ENCODE results near the gene ICOSLG.
A peak's percentile ranks its signal among the peaks of the same experiment; 100 is the strongest.
"Not testable (repeated sequence)": the region's sequence is repeated elsewhere in the genome, so short reads cannot be mapped to it uniquely, and the experiment has no call there.

Gene ICOSLG

DNA sequence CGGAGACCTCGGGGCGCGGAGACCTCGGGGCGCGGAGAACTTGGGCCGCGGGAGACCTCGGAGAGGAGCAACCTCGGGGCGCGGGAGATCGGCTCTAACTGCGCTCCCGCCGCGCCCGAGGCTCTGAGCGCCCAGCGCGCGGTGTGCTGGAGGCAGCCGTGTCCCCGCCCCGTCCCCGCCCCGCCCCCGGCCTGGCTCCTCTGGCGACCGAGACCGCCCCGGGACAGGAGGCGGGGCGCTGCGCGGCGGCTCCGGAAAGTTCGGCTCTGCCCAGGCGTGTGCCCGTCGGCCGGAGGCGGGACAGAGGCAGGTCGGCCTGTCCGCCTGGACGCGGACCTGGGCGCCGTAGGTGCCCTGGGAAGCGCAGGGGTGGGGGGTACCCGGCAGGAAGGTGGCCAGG is at the start of gene ICOSLG:
Gene ICOSLG (minus strand): TSS at position 102 of the 400 bp plus-strand sequence. CDS start 126 bp downstream, outside the sequence.
- not testable (repeated sequence) for DNase-seq (ENCODE audit: low read depth); H3K4me3 ChIP-seq (ENCODE audit: low read length)

DNA sequence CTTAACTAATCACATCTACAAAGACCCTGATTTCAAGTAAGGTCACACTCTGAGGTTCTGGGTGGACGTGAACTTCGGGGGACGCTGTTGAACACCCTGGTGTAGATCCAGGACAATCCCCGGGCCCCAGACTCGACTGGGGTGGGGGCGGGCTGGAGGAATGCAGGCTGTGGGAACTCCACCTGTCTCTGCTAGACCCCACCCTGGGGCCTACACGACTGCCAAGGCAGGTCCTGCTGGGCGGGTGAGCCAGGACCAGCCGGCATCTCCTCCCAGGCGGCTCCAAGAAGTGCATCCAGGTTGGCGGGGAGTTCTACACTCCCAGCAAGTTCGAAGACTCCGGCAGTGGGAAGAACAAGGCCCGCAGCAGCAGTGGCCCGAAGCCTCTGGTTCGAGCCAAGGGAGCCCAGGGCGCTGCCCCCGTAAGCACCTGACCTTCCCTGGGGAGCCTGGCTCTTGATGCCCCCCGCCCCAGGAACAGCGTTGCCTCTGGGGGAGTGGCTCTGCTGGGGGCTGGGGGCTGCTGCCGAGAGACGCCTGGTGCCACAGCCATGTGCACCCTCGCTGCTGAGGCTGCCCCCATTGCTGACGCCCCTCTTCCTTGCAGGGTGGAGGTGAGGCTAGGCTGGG is 48.8 kb upstream of the ICOSLG start:
- H3K4me3 ChIP-seq (ENCODE audit: low read length): no peak overlapping the region
- TF ChIP-seq, protein P1, sequence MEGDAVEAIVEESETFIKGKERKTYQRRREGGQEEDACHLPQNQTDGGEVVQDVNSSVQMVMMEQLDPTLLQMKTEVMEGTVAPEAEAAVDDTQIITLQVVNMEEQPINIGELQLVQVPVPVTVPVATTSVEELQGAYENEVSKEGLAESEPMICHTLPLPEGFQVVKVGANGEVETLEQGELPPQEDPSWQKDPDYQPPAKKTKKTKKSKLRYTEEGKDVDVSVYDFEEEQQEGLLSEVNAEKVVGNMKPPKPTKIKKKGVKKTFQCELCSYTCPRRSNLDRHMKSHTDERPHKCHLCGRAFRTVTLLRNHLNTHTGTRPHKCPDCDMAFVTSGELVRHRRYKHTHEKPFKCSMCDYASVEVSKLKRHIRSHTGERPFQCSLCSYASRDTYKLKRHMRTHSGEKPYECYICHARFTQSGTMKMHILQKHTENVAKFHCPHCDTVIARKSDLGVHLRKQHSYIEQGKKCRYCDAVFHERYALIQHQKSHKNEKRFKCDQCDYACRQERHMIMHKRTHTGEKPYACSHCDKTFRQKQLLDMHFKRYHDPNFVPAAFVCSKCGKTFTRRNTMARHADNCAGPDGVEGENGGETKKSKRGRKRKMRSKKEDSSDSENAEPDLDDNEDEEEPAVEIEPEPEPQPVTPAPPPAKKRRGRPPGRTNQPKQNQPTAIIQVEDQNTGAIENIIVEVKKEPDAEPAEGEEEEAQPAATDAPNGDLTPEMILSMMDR (conservative IDR thresholded peaks at IDR 0.05; ENCODE audit: low read length): no peak
- no peak for DNase-seq (ENCODE audit: low read depth)

DNA sequence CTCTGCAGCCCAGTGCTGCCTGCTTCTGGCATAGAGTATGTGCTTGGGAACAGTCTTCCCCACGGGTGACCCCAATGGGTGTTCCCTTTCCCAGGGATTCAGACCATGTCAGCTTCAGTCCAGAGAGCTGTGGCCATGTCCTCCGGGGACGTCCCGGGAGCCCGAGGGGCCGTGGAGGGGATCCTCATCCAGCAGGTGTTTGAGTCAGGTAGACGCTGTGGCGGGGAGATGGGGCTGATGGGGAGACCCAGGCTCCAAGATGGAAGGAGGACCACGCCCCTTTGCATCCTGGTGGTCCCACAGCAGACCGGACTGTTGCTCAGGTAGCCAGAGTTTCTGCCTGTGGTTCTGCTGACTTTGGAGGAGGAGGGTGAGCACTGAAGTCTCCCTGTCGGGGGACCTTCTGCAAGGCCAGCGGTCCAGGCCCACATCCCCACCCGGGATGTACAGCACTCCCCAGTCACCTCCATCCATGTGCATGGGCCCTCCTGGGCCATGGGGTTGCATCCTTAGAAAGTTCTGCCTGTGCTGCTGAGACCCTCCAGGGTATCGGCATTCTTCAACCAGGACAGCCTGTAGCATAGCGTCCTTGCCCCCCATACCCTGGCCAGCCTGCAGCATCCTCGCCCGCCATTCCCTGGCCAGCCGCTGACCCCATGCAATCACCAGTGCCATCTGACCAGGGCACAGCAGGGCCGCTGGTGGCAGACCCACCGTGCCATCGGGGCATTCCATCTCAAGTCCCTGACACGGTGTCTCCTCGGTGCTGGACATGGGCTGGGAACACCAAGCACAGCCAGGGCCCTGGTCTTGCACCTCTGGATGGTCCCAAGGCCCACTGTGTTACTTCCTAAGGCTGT is 47.7 kb upstream of the ICOSLG start:
- TF ChIP-seq, protein P1 (conservative IDR thresholded peaks at IDR 0.05; ENCODE audit: low read length): no peak
- no peak for DNase-seq (ENCODE audit: low read depth)
- H3K4me3 ChIP-seq (ENCODE audit: low read length): no peak overlapping the region

DNA sequence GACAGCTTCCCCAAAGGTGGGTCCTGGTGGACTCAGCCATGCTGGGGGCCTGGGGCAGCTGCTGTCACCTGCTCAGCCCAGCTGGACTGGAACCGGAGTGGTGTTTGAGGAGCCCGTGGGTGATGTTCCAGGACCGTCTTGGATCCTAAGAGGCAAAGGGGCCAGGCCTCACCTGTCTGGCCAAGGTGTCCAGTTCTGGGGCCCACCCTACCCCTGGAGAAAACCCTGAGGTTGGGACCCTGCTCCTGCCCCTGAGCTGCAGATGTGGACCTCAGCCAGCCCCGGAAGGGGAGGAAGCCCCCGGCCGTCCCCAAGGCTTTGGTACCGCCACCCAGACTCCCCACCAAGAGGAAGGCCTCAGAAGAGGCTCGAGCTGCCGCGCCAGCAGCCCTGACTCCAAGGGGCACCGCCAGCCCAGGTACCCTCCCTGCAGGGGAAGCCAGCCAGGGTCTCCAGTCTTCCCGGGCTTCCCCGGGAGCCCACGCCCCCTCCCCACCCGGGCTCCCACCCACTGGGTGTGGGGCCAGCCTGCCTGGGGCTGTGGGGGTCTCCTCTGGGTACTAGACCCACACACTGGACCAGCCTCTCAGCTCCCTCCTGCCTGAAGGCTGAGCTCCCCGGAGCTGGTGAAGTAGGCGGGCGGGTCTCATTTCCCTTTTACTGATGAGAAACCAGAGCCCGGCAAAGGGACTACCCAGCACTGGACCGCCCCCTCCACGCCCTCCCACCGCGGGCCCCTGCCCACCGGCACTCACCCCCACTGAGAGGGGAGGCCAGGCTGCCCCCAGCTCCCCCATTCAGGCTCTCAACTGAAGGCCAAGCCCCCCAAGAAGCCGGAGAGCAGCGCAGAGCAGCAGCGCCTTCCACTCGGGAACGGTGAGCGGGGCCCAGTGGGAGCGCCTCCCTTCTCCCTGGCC is 46.2 kb upstream of the ICOSLG start:
- H3K4me3 ChIP-seq (ENCODE audit: low read length): no peak overlapping the region
- TF ChIP-seq, protein P1 (conservative IDR thresholded peaks at IDR 0.05; ENCODE audit: low read length): no peak
- DNase-seq (ENCODE audit: low read depth): no peak

- TF ChIP-seq, protein P1 (conservative IDR thresholded peaks at IDR 0.05; ENCODE audit: low read length): no peak
- no peak for DNase-seq (ENCODE audit: low read depth)
These were observed 45.5 kb upstream of the ICOSLG start for GRCh38 chr21:44286086-44286715.

DNA sequence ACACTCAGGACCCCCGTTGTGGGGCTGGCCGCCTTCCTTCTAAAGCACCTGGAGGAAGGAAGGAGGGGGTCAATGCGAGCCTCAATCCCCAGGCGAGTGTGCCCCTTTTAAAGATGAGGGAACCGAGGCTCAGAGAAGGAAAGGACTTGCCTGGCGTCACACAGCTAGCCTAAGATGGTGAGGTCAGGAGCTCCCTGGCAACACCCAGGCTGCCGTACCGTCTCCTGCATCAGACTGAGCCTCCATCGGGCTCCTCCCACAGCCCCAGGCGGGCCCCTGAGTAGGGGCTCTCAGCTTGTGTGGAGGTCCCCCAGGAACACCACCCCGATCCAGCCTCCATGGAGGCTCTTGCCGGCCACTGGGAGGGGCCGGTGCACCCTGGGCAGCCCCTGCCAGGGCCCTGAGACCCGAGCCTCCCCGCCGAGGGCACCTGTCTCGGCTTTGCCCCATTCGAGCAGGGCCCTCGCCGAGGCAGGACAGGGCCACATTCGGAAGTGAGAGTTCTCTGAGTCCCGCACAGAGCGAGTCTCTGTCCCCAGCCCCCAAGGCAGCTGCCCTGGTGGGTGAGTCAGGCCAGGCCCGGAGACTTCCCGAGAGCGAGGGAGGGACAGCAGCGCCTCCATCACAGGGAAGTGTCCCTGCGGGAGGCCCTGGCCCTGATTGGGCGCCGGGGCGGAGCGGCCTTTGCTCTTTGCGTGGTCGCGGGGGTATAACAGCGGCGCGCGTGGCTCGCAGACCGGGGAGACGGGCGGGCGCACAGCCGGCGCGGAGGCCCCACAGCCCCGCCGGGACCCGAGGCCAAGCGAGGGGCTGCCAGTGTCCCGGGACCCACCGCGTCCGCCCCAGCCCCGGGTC is 44.6 kb upstream of the ICOSLG start, which contains the start of gene AIRE:
Gene AIRE (plus strand): TSS at position 739 of the 855 bp plus-strand sequence. CDS start 131 bp downstream, outside the sequence.
- peak; percentile 19 for DNase-seq (ENCODE audit: low read depth)
- no peak within 1 kb of the TSS for H3K4me3 ChIP-seq (ENCODE audit: low read length)
- TF ChIP-seq, protein P1 (conservative IDR thresholded peaks at IDR 0.05; ENCODE audit: low read length): no peak

More at GRCh38 chr21:44286086-44286715, 45.5 kb upstream of the ICOSLG start:
- no peak overlapping the region for H3K4me3 ChIP-seq (ENCODE audit: low read length)

All from AG10803 (cell line).